Liver (tissue), 9 donors: ENCODE results near the gene ARID3A. TPM values are rescaled to one million over a fixed set of nuclear protein-coding genes. Genes with fewer than 3 reads are reported as not detected.

Experiments used
- DNase-seq: peaks from one replicate; pipeline ENCODE4 v3.0.0-alpha.2; 2017; ENCODE audit warnings: low spot score
- H3K27ac ChIP-seq, 2 donors: one replicate each; pipeline ENCODE4 v1.7.0; 2013; ENCODE audit warnings: inconsistent platforms in 2 of 2, low read length in 2 of 2, control low read depth in 1 of 2, low read depth in 1 of 2, mild to moderate bottlenecking in 1 of 2
- H3K27me3 ChIP-seq, 4 donors: one replicate each; pipeline versions ENCODE4 v1.6.1 to v1.7.0; 2013; ENCODE audit warnings: low read length in 3 of 4, inconsistent platforms in 1 of 4, mild to moderate bottlenecking in 1 of 4, moderate library complexity in 1 of 4; ENCODE audit not compliant: control insufficient read depth in 4 of 4, insufficient read depth in 4 of 4
- H3K36me3 ChIP-seq, 4 donors: one replicate each; pipeline versions ENCODE4 v1.6.1 to v1.7.0; 2013; ENCODE audit warnings: low read length in 3 of 4, mild to moderate bottlenecking in 3 of 4, low read depth in 1 of 4, moderate library complexity in 1 of 4; ENCODE audit not compliant: control insufficient read depth in 4 of 4, insufficient read depth in 3 of 4
- H3K4me1 ChIP-seq, 4 donors: one replicate each; pipeline versions ENCODE4 v1.6.1 to v1.7.0; 2013; ENCODE audit warnings: low read length in 3 of 4, mild to moderate bottlenecking in 3 of 4, moderate library complexity in 1 of 4; ENCODE audit not compliant: control insufficient read depth in 4 of 4, insufficient read depth in 4 of 4
- H3K4me3 ChIP-seq, 3 donors: one replicate each; pipeline versions ENCODE4 v1.6.1 to v1.7.0; 2013; ENCODE audit warnings: low read length in 3 of 3, control low read depth in 1 of 3, low read depth in 1 of 3, mild to moderate bottlenecking in 1 of 3
- H3K9ac ChIP-seq, 2 donors: one replicate each; pipeline ENCODE4 v1.7.0; 2013; ENCODE audit warnings: low read length in 2 of 2, mild to moderate bottlenecking in 2 of 2, moderate library complexity in 2 of 2, control low read depth in 1 of 2, low read depth in 1 of 2
- H3K9me3 ChIP-seq, 4 donors: one replicate each; pipeline versions ENCODE4 v1.6.1 to v1.7.0; 2013; ENCODE audit warnings: low read length in 3 of 4; ENCODE audit not compliant: control insufficient read depth in 4 of 4
- FOXA2 ChIP-seq: IDR thresholded peaks from 2 replicates; pipeline ENCODE4 v1.6.1; 2016; ENCODE audit warnings: antibody characterized with exemption
- GABPA ChIP-seq, 2 donors: IDR thresholded peaks in 1 of 2; conservative IDR thresholded peaks in 1 of 2; 2 replicates each; pipeline ENCODE4 v1.6.1; 2016; ENCODE audit warnings: antibody characterized with exemption in 2 of 2, mild to moderate bottlenecking in 1 of 2, moderate library complexity in 1 of 2
- HNF4G ChIP-seq: IDR thresholded peaks from 2 replicates; pipeline ENCODE4 v1.6.1; 2016; ENCODE audit warnings: antibody characterized with exemption
- JUND ChIP-seq, 2 donors: IDR thresholded peaks; 2 replicates each; pipeline ENCODE4 v1.6.1; 2016; ENCODE audit warnings: antibody characterized with exemption in 2 of 2
- NR2F2 ChIP-seq: IDR thresholded peaks from 2 replicates; pipeline ENCODE4 v1.6.1; 2016; ENCODE audit warnings: antibody characterized with exemption
- RAD21 ChIP-seq, 2 donors: IDR thresholded peaks; 2 replicates each; pipeline ENCODE4 v1.6.1; 2016; ENCODE audit warnings: antibody characterized with exemption in 2 of 2, mild to moderate bottlenecking in 2 of 2
- RXRA ChIP-seq, 2 donors: IDR thresholded peaks; 2 replicates each; pipeline ENCODE4 v1.6.1; 2017 to 2018; ENCODE audit warnings: antibody characterized with exemption in 2 of 2, mild to moderate bottlenecking in 1 of 2
- SP1 ChIP-seq: IDR thresholded peaks from 2 replicates; pipeline ENCODE4 v1.6.1; 2018; ENCODE audit warnings: antibody characterized with exemption, mild to moderate bottlenecking
- TAF1 ChIP-seq: conservative IDR thresholded peaks from 2 replicates; pipeline ENCODE4 v1.6.1; 2016; ENCODE audit warnings: antibody characterized with exemption, mild to moderate bottlenecking
- YY1 ChIP-seq: IDR thresholded peaks from 2 replicates; pipeline ENCODE4 v1.6.1; 2016; ENCODE audit warnings: antibody characterized with exemption, mild to moderate bottlenecking
- WGBS: extraction: QIAGEN DNeasy Blood & Tissue Kit; methylation state at CpG from one replicate; pipeline ENCODE4 v1.1.7; 2013; 5-methylcytosine and 5-hydroxymethylcytosine counted together
- polyA plus RNA-seq, 2 donors: library from polyadenylated mRNA; stranded (reverse) in 1 of 2; unstranded in 1 of 2; fragments of 200-250 nt in 1 of 2; fragments of >200 nt in 1 of 2; fragmentation: Nextera tagmentation in 1 of 2; extraction: Ambion mirVana in 1 of 2; gene quantifications; one replicate each; pipeline versions ENCODE4 v1.2.1 to v1.2.3, GENCODE V29; 2013 to 2015
- total RNA-seq, 2 donors: library from RNA; depleted of rRNA; stranded (reverse); fragments of >200 nt; gene quantifications; one replicate each; pipeline ENCODE4 v1.2.3, GENCODE V29; 2014
- TF ChIP-seq, protein P1 (sequence below): fragments of 150-350 bp; IDR thresholded peaks from 2 replicates; pipeline ENCODE4 v1.5.1; 2017; ENCODE audit warnings: improper control_type of control experiment, low read depth, low read length; ENCODE audit not compliant: missing input control
- TF ChIP-seq, protein P2 (sequence below): IDR thresholded peaks from 2 replicates; pipeline ENCODE4 v1.6.1; 2016; ENCODE audit warnings: antibody characterized with exemption
- TF ChIP-seq, protein P3 (sequence below): IDR thresholded peaks from 2 replicates; pipeline ENCODE4 v1.6.1; 2016; ENCODE audit warnings: antibody characterized with exemption
- TF ChIP-seq, protein P4 (sequence below): IDR thresholded peaks from 2 replicates; pipeline ENCODE4 v1.6.1; 2016; ENCODE audit warnings: antibody characterized with exemption
- TF ChIP-seq, protein P5 (sequence below): IDR thresholded peaks from 2 replicates; pipeline ENCODE4 v1.6.1; 2016; ENCODE audit warnings: antibody characterized with exemption, mild to moderate bottlenecking
- donor health status: healthy.
- donor health status: healthy.
- donor health status: healthy.
- donor health status: healthy.
- donor health status: healthy.

Gene ARID3A
- total and polyA plus RNA-seq, 4 donors, result 0.74 to 42.4 (median 3.1) TPM

DNA sequence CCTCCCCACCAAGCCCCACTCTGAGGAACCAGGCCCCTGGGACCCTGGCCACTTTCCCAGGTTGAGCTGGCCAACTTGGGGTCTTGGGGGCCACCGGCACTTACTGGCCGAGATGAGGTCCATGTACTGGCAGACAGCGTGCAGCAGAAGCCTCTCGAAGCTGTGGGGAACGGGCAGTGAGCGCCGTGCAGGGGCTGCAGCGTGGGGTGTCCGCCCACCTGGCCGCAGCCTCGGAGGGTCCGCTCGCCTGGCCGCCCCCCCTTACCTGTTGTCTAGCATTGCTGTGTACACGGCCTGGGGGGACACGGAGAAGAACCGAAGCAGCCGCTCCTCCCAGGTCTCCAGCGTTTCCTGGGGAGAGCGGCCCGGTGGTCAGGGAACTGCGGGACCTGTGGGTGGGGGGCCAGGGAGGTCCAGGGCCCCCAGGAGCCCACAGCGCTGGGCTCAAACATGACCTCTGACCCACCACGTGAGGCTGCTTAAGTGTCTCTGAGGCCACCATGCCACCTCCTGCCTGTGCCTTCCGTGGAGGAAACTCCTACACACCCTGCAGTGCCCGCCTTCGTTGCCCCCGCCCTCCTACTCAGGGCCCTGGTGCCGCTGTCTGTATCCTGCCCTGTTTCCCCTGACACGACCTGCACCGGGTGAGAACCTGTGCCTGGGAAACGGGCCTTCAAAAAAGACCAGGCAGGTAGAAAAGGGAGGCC is 26.3 kb upstream of the ARID3A start:
- WGBS, result 92% methylated on average over 32 of the region's 32 CpGs
- H3K27ac ChIP-seq, result no peak overlapping the region
- no peaks in the 10 kb centered on the region for H3K27me3 ChIP-seq
- H3K4me1 ChIP-seq, result peaks cover 7 to 11% (median 9%) of the 10 kb centered on the region in 4 donors
- H3K9me3 ChIP-seq, result no peaks in the 10 kb centered on the region
- no peak overlapping the region for H3K4me3 ChIP-seq
- no peak for DNase-seq
- TF ChIP-seq RXRA (IDR thresholded peaks at IDR 0.05), result no peak
- TF ChIP-seq, protein P1, sequence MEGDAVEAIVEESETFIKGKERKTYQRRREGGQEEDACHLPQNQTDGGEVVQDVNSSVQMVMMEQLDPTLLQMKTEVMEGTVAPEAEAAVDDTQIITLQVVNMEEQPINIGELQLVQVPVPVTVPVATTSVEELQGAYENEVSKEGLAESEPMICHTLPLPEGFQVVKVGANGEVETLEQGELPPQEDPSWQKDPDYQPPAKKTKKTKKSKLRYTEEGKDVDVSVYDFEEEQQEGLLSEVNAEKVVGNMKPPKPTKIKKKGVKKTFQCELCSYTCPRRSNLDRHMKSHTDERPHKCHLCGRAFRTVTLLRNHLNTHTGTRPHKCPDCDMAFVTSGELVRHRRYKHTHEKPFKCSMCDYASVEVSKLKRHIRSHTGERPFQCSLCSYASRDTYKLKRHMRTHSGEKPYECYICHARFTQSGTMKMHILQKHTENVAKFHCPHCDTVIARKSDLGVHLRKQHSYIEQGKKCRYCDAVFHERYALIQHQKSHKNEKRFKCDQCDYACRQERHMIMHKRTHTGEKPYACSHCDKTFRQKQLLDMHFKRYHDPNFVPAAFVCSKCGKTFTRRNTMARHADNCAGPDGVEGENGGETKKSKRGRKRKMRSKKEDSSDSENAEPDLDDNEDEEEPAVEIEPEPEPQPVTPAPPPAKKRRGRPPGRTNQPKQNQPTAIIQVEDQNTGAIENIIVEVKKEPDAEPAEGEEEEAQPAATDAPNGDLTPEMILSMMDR, result no peak
- no peak for TF ChIP-seq RAD21 (IDR thresholded peaks at IDR 0.05)
- no peak for TF ChIP-seq GABPA (IDR thresholded peaks at IDR 0.05 in 1 of 2, conservative IDR thresholded peaks at IDR 0.05 in 1 of 2)
- TF ChIP-seq, protein P2, sequence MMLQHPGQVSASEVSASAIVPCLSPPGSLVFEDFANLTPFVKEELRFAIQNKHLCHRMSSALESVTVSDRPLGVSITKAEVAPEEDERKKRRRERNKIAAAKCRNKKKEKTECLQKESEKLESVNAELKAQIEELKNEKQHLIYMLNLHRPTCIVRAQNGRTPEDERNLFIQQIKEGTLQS, result no peak
- no peak for TF ChIP-seq FOXA2
- no peak for TF ChIP-seq SP1
- TF ChIP-seq, protein P3, sequence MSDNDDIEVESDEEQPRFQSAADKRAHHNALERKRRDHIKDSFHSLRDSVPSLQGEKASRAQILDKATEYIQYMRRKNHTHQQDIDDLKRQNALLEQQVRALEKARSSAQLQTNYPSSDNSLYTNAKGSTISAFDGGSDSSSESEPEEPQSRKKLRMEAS, result no peak
- TF ChIP-seq, protein P4, sequence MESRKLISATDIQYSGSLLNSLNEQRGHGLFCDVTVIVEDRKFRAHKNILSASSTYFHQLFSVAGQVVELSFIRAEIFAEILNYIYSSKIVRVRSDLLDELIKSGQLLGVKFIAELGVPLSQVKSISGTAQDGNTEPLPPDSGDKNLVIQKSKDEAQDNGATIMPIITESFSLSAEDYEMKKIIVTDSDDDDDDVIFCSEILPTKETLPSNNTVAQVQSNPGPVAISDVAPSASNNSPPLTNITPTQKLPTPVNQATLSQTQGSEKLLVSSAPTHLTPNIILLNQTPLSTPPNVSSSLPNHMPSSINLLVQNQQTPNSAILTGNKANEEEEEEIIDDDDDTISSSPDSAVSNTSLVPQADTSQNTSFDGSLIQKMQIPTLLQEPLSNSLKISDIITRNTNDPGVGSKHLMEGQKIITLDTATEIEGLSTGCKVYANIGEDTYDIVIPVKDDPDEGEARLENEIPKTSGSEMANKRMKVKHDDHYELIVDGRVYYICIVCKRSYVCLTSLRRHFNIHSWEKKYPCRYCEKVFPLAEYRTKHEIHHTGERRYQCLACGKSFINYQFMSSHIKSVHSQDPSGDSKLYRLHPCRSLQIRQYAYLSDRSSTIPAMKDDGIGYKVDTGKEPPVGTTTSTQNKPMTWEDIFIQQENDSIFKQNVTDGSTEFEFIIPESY, result no peak
- TF ChIP-seq, protein P5, sequence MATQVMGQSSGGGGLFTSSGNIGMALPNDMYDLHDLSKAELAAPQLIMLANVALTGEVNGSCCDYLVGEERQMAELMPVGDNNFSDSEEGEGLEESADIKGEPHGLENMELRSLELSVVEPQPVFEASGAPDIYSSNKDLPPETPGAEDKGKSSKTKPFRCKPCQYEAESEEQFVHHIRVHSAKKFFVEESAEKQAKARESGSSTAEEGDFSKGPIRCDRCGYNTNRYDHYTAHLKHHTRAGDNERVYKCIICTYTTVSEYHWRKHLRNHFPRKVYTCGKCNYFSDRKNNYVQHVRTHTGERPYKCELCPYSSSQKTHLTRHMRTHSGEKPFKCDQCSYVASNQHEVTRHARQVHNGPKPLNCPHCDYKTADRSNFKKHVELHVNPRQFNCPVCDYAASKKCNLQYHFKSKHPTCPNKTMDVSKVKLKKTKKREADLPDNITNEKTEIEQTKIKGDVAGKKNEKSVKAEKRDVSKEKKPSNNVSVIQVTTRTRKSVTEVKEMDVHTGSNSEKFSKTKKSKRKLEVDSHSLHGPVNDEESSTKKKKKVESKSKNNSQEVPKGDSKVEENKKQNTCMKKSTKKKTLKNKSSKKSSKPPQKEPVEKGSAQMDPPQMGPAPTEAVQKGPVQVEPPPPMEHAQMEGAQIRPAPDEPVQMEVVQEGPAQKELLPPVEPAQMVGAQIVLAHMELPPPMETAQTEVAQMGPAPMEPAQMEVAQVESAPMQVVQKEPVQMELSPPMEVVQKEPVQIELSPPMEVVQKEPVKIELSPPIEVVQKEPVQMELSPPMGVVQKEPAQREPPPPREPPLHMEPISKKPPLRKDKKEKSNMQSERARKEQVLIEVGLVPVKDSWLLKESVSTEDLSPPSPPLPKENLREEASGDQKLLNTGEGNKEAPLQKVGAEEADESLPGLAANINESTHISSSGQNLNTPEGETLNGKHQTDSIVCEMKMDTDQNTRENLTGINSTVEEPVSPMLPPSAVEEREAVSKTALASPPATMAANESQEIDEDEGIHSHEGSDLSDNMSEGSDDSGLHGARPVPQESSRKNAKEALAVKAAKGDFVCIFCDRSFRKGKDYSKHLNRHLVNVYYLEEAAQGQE, result no peak
- TF ChIP-seq YY1, result no peak
- no peak for TF ChIP-seq HNF4G
- TF ChIP-seq JUND (IDR thresholded peaks at IDR 0.05), result no peak
- H3K36me3 ChIP-seq, result peaks cover 0 to 13% (median 4%) of the 10 kb centered on the region in 4 donors
- H3K9ac ChIP-seq, result no peak overlapping the region

DNA sequence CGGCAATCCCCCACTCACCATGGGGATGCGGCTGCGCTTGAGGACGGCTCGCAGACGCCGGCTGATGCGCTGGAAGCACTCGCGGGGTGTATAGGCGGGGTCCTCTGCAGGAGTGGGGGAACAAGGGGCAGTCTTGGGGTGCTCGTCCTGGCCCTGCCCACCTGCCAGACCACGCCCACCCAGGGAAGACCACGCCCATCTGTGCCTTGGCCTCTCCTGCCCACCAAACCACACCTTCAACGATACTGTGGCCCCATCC is 25.9 kb upstream of the ARID3A start:
- peak; percentile 52 for DNase-seq
- 91% methylated on average over 15 of the region's 15 CpGs for WGBS

More for the DNA sequence above, 25.9 kb upstream of the ARID3A start:
- no peak overlapping the region for H3K9ac ChIP-seq
- peaks cover 7 to 11% (median 9%) of the 10 kb centered on the region in 4 donors for H3K4me1 ChIP-seq
- TF ChIP-seq TAF1 (no peak), NR2F2 (no peak), FOXA2 (no peak), GABPA (IDR thresholded peaks at IDR 0.05 in 1 of 2, conservative IDR thresholded peaks at IDR 0.05 in 1 of 2) (no peak)
- TF ChIP-seq, protein P1, result no peak
- TF ChIP-seq, protein P5, result no peak
- TF ChIP-seq, protein P2, result no peak
- H3K4me3 ChIP-seq, result no peak overlapping the region
- H3K27me3 ChIP-seq, result no peaks in the 10 kb centered on the region
- no peak overlapping the region for H3K27ac ChIP-seq
- H3K9me3 ChIP-seq, result no peaks in the 10 kb centered on the region
- H3K36me3 ChIP-seq, result peaks cover 0 to 13% (median 4%) of the 10 kb centered on the region in 4 donors
